Lower leg skin (tissue), 3 donors: ENCODE results near the gene INTS4.

Source experiments
- CTCF ChIP-seq, 3 donors: fragments of 450-650 bp; IDR thresholded peaks; one replicate each; pipeline ENCODE4 v1.5.1; 2016; ENCODE audit warnings: antibody characterized with exemption in 3 of 3, mild to moderate bottlenecking in 3 of 3, moderate library complexity in 2 of 3
- POLR2A ChIP-seq, 2 donors: fragments of 450-650 bp; IDR thresholded peaks; one replicate each; pipeline ENCODE4 v1.6.1; 2016 to 2017; ENCODE audit warnings: antibody characterized with exemption in 2 of 2, mild to moderate bottlenecking in 1 of 2, moderate library complexity in 1 of 2

DNA sequence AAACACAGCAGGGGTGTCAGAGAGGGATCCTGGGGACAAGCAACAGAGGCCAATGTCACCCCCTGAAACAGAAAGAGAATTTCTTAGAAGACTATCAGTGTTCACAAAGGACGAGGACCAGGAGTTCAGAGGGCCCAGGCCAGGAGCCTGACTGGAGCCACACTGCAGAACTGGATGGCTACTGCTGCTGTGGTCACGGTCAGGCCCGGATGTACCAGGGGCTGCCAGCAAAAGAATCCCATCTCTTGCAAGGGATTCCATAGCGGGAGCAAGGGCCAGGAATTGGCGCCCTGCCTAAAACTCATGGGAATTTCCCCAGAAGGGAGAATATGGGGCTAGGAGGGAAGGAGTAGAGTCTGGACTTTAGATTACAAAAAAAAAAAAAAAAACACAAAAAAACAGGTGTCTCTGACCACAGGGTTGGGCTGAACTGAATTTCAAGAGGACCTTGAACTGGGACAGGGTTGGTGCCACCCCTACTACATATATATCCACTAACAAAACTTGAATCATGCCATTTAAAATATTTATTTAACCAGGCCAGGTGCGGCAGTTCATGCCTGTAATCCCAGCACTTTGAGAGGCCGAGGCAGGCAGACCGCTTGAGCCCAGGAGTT, 44.3 kb upstream of the INTS4 start:
- TF ChIP-seq CTCF (IDR thresholded peaks at IDR 0.05) (no peak), POLR2A (IDR thresholded peaks at IDR 0.05) (no peak)
